Panc1 (cell line): ENCODE data around the gene COQ3. TPM values are rescaled to one million over a fixed set of nuclear protein-coding genes. Genes with fewer than 3 reads are reported as not detected.

Experiments
- ATAC-seq: fragments of 200-7000 bp; cut with Tn5 transposase; 2 replicates; pipeline ENCODE4 v1.9.1; 2020; ENCODE audit warnings: mild to moderate bottlenecking, moderate library complexity
- BruUV-seq: library from RNA; stranded (reverse); fragments of 400-500 nt; replicated peaks from 2 replicates; lab custom pipeline; 2021; lab: Mats Ljungman, UMichigan
- CTCF ChIA-PET: fragments of 300-600 bp; sonication (Branson Sonifier 250); formaldehyde crosslinking; loops from one replicate; lab custom pipeline; 2022; ENCODE audit warnings: antibody characterized with exemption; lab: Charles Lee
- POLR2A ChIA-PET: fragments of 300-600 bp; sonication (Branson Sonifier 250); formaldehyde crosslinking; loops from one replicate; lab custom pipeline; 2022; ENCODE audit warnings: antibody characterized with exemption; lab: Charles Lee
- DNase-seq: peaks from one replicate; pipeline ENCODE4 v3.0.0-alpha.2; 2010; ENCODE audit warnings: low read depth, low spot score
- H3K27ac ChIP-seq: 2 replicates; pipeline ENCODE4 v1.5.1; 2011; ENCODE audit warnings: mild to moderate bottlenecking, low read length, inconsistent platforms
- H3K27me3 ChIP-seq: fragments of 200-500 bp; sonication (Bioruptor generic); 2 replicates; pipeline ENCODE4 v1.6.0; 2014; ENCODE audit warnings: low read length, inconsistent platforms; ENCODE audit not compliant: control insufficient read depth, insufficient read depth
- H3K36me3 ChIP-seq: fragments of 200-500 bp; sonication (Bioruptor generic); 2 replicates; pipeline ENCODE4 v1.5.1; 2014; ENCODE audit warnings: inconsistent platforms, mild to moderate bottlenecking, low read length, moderate library complexity; ENCODE audit not compliant: control insufficient read depth, insufficient read depth
- H3K4me1 ChIP-seq: 2 replicates; pipeline ENCODE4 v1.5.1; 2011; ENCODE audit warnings: inconsistent platforms, mild to moderate bottlenecking, low read length, moderate library complexity; ENCODE audit not compliant: control insufficient read depth, insufficient read depth
- H3K4me3 ChIP-seq, 2 experiments: 2 replicates each; pipeline ENCODE4 v1.5.1; 2011 to 2012; ENCODE audit warnings: low read depth in 2 of 2, low read length in 2 of 2, mild to moderate bottlenecking in 2 of 2, inconsistent platforms in 1 of 2, moderate library complexity in 1 of 2
- H3K9me3 ChIP-seq: fragments of 200-500 bp; sonication (Bioruptor generic); 2 replicates; pipeline ENCODE4 v1.5.1; 2014; ENCODE audit warnings: low read depth, mild to moderate bottlenecking, inconsistent platforms, low read length, moderate library complexity; ENCODE audit not compliant: control insufficient read depth, insufficient read depth
- POLR2AphosphoS5 ChIP-seq: IDR thresholded peaks from 2 replicates; pipeline ENCODE4 v1.6.1; 2012; ENCODE audit warnings: mild to moderate bottlenecking, low read depth, low read length, moderate library complexity
- SIN3A ChIP-seq: IDR thresholded peaks from 2 replicates; pipeline ENCODE4 v1.6.1; 2012; ENCODE audit warnings: low read depth, mild to moderate bottlenecking, low read length, moderate library complexity, borderline replicate concordance; ENCODE audit not compliant: insufficient read depth
- TCF7L2 ChIP-seq: IDR thresholded peaks from 2 replicates; pipeline ENCODE4 v1.6.1; 2011; ENCODE audit warnings: mild to moderate bottlenecking, low read depth, low read length, inconsistent platforms
- in situ Hi-C: cut with HindIII; loops from 2 replicates; pipeline ENCODE4 v1.10.0; 2016; ENCODE audit warnings: low sequenced_read_pairs, low pct_unique_long_range_greater_than_20kb
- intact Hi-C: fragments of 100-400 bp; cut with micrococcal nuclease; formaldehyde crosslinking; loops from one replicate; pipeline ENCODE4 v1.10.0; 2022; ENCODE audit not compliant: unreplicated experiment
- total RNA-seq: library from RNA; stranded (reverse); gene quantifications from one replicate; pipeline ENCODE4 v1.2.1, GENCODE V29; 2021; ENCODE audit not compliant: unreplicated experiment
- TF ChIP-seq, protein P1 (sequence below), 2 experiments: IDR thresholded peaks; 2 replicates each; pipeline ENCODE4 v1.6.1; 2011 to 2012; ENCODE audit warnings: low read depth in 2 of 2, control low read depth in 1 of 2, low read length in 1 of 2, mild to moderate bottlenecking in 1 of 2, moderate library complexity in 1 of 2; ENCODE audit not compliant: insufficient read depth in 1 of 2
- TF ChIP-seq, protein P2 (sequence below): fragments of 450-650 bp; IDR thresholded peaks from 2 replicates; pipeline ENCODE4 v1.5.1; 2017; ENCODE audit warnings: mild to moderate bottlenecking

The COQ3 gene
- total RNA-seq, 1 experiment from 2014 or later = 9.5 TPM

DNA sequence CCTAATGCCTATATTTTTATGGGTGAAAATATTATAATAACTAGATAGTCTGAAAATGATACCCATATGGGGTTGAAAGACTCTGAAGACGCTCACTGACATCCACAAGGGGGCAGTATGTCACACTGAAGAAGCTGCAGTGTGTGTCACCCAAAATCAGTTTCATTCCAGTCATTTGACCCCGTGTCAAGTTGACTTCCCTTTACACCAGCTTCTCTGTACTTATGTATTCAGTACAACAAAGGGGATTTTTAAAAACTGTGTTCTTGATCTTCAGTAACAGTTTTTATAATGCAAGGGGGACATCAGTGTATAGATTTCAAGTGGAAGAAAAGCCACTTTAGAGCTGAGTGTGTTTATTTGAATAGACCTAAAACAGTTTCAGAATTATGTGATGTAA lies 63.8 kb downstream of the COQ3 start:
- DNase-seq (peak; percentile 22), ATAC-seq (peak; percentile 85)
- Histone ChIP-seq H3K27me3 (no peaks in the 10 kb centered on the region), H3K36me3 (no peaks in the 10 kb centered on the region), H3K4me1 (no peaks in the 10 kb centered on the region), H3K9me3 (no peaks in the 10 kb centered on the region), H3K27ac (no peak overlapping the region), H3K4me3 (no peak overlapping the region)
- TF ChIP-seq POLR2AphosphoS5 = no peak
- TF ChIP-seq, protein P1, sequence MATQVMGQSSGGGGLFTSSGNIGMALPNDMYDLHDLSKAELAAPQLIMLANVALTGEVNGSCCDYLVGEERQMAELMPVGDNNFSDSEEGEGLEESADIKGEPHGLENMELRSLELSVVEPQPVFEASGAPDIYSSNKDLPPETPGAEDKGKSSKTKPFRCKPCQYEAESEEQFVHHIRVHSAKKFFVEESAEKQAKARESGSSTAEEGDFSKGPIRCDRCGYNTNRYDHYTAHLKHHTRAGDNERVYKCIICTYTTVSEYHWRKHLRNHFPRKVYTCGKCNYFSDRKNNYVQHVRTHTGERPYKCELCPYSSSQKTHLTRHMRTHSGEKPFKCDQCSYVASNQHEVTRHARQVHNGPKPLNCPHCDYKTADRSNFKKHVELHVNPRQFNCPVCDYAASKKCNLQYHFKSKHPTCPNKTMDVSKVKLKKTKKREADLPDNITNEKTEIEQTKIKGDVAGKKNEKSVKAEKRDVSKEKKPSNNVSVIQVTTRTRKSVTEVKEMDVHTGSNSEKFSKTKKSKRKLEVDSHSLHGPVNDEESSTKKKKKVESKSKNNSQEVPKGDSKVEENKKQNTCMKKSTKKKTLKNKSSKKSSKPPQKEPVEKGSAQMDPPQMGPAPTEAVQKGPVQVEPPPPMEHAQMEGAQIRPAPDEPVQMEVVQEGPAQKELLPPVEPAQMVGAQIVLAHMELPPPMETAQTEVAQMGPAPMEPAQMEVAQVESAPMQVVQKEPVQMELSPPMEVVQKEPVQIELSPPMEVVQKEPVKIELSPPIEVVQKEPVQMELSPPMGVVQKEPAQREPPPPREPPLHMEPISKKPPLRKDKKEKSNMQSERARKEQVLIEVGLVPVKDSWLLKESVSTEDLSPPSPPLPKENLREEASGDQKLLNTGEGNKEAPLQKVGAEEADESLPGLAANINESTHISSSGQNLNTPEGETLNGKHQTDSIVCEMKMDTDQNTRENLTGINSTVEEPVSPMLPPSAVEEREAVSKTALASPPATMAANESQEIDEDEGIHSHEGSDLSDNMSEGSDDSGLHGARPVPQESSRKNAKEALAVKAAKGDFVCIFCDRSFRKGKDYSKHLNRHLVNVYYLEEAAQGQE (IDR thresholded peaks at IDR 0.05; ENCODE audit: insufficient read depth in 1 of 2, low read depth in 2 of 2, low read length in 1 of 2) = no peak
- TF ChIP-seq, protein P2, sequence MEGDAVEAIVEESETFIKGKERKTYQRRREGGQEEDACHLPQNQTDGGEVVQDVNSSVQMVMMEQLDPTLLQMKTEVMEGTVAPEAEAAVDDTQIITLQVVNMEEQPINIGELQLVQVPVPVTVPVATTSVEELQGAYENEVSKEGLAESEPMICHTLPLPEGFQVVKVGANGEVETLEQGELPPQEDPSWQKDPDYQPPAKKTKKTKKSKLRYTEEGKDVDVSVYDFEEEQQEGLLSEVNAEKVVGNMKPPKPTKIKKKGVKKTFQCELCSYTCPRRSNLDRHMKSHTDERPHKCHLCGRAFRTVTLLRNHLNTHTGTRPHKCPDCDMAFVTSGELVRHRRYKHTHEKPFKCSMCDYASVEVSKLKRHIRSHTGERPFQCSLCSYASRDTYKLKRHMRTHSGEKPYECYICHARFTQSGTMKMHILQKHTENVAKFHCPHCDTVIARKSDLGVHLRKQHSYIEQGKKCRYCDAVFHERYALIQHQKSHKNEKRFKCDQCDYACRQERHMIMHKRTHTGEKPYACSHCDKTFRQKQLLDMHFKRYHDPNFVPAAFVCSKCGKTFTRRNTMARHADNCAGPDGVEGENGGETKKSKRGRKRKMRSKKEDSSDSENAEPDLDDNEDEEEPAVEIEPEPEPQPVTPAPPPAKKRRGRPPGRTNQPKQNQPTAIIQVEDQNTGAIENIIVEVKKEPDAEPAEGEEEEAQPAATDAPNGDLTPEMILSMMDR = peak; percentile 88
- CTCF ChIA-PET = interaction anchor here (0.7 to 1.6 kb wide), 7 partner anchors 15 to 137 kb away, joined by 3 to 5 read pairs (median 3); no protein-coding TSS in a partner anchor
- intact Hi-C loops (loop anchor here (5.0 to 10.0 kb wide), 2 partner anchors 62 to 95 kb away; partner anchors contain the start of genes COQ3 and PNISR), in situ Hi-C loops (no loop called here)
- no TSS peak for BruUV-seq
- POLR2A ChIA-PET = interaction anchor here (0.6 kb wide), 1 partner anchor 21 kb away, joined by 4 read pairs; no protein-coding TSS in a partner anchor

DNA sequence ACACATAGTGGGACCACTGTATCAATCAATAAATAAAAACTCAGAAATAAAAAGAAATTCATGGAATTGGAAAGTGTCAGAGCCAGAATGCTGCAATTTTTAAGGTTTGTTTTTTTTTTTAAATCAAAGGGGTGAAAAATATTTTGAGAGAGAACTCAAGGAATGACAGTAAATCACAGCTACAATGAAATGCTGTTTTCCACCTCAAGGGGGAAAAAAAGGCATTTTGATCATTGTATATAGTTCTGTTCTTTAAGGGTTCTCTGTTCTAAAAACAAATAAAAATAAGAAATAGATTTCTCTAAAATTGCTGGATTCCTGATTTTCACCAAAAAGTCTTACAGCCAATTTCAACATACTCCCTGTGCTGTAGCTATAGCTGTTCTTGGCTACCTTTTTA lies 69.0 kb downstream of the COQ3 start:
- Histone ChIP-seq H3K27ac (no peak overlapping the region), H3K27me3 (no peaks in the 10 kb centered on the region), H3K9me3 (no peaks in the 10 kb centered on the region), H3K4me1 (no peaks in the 10 kb centered on the region), H3K4me3 (no peak overlapping the region), H3K36me3 (no peaks in the 10 kb centered on the region; the same call in 1 of the 2 replicates)
- BruUV-seq = no TSS peak
- POLR2A ChIA-PET = interaction anchor here (0.6 kb wide), 1 partner anchor 10 kb away, joined by 3 read pairs; no protein-coding TSS in a partner anchor
- intact Hi-C loops = no loop called here
- TF ChIP-seq, protein P1 (IDR thresholded peaks at IDR 0.05; ENCODE audit: insufficient read depth in 1 of 2, low read depth in 2 of 2, low read length in 1 of 2) = no peak
- no peak for TF ChIP-seq TCF7L2
- TF ChIP-seq POLR2AphosphoS5 = no peak
- TF ChIP-seq, protein P2 = no peak
- TF ChIP-seq SIN3A = no peak
- no peak for DNase-seq
- in situ Hi-C loops = no loop called here
- CTCF ChIA-PET = no interaction called here
- no peak for ATAC-seq
